GM12865 (cell line): Measurements from ENCODE around the gene PROCR.

Experiments
- DNase-seq: peaks from one replicate; pipeline ENCODE4 v3.0.0; 2010; ENCODE audit warnings: low read depth
- H3K4me3 ChIP-seq: 2 replicates; pipeline ENCODE4 v1.5.1; 2011; ENCODE audit warnings: mild to moderate bottlenecking, low read depth, low read length, control low read depth
- TF ChIP-seq, protein P1 (sequence below): IDR thresholded peaks from 2 replicates; pipeline ENCODE4 v1.5.1; 2011; ENCODE audit warnings: low read length, control low read depth, low read depth, inconsistent platforms; ENCODE audit not compliant: insufficient read depth; ENCODE audit errors: missing control alignments

The PROCR gene

DNA sequence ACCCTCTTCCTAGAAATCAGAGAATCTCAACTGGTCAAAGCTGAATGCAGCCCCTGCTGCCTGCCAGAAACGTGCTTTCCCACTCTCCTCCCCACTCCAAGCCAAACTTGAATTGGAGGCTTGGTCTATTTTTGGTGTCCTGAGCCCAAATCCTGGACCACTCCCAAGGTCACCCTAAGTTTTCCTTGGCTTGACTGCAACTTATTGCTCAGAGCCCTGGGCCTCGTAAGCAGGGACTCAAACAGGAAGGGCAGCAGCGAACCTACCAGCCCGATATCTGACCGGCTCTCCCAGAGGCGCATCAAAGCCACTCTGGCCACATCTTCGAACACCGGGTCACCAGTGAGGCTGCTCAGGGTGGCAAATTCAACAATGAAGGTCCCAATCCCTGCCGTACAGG is 37.4 kb upstream of the PROCR start:
- TF ChIP-seq, protein P1, sequence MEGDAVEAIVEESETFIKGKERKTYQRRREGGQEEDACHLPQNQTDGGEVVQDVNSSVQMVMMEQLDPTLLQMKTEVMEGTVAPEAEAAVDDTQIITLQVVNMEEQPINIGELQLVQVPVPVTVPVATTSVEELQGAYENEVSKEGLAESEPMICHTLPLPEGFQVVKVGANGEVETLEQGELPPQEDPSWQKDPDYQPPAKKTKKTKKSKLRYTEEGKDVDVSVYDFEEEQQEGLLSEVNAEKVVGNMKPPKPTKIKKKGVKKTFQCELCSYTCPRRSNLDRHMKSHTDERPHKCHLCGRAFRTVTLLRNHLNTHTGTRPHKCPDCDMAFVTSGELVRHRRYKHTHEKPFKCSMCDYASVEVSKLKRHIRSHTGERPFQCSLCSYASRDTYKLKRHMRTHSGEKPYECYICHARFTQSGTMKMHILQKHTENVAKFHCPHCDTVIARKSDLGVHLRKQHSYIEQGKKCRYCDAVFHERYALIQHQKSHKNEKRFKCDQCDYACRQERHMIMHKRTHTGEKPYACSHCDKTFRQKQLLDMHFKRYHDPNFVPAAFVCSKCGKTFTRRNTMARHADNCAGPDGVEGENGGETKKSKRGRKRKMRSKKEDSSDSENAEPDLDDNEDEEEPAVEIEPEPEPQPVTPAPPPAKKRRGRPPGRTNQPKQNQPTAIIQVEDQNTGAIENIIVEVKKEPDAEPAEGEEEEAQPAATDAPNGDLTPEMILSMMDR, result no peak
- DNase-seq, result no peak
- H3K4me3 ChIP-seq, result no peak overlapping the region

DNA sequence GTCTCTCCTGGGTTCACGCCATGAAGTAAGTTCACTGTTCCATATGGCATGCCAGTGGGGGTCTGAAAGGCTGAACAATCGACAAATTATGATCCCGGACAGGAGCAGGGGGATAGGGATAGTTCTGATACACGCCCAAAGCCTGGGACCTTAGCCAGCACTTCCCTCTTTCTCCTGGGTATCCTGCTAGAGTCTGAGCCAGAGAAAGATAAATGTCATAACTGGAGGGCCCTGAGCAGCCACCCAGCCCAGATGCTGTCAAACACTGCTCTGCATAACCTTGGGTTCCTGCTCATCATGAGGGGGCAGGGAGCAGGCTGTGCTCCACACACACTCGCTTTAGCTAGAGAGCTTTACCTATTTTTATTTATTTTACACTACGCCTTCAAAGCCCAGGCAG is 37.0 kb upstream of the PROCR start:
- TF ChIP-seq, protein P1, result no peak
- no peak for DNase-seq
- H3K4me3 ChIP-seq, result no peak overlapping the region

DNA sequence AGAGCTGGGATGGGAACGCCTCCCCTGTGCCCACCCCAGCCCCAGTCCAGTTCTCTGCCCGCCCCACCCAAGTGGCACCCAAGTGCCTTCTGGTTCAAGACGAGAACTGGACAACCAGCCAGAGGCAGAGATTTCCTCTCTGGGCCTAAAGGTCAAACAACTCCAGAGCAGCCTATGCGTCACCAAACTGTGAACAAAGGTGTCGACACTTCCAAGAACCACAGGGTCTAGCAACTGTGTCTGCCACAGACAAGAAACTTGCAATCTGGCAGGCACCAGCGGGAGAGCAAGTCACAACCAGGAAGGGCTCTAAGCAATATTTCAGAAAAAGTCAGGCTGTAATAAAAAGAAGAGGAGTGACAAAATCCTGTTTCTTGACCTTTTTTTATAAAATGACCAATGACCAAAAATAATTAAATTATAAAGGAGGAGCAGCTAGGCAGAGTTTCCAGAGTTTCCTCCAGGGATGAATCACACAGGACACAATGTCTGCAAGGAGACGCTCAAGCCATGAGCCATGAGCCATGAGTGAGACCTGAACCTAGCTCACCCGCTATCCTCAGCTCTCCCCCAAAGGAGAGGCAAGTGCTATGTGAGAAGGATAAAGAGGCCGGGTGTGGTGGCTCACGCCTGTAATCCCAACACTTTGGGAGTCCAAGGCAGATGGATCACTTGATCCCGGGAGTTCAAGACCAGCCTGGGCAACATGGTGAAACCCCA is 35.8 kb upstream of the PROCR start:
- TF ChIP-seq, protein P1, result no peak
- DNase-seq, result no peak
- H3K4me3 ChIP-seq, result no peak overlapping the region

DNA sequence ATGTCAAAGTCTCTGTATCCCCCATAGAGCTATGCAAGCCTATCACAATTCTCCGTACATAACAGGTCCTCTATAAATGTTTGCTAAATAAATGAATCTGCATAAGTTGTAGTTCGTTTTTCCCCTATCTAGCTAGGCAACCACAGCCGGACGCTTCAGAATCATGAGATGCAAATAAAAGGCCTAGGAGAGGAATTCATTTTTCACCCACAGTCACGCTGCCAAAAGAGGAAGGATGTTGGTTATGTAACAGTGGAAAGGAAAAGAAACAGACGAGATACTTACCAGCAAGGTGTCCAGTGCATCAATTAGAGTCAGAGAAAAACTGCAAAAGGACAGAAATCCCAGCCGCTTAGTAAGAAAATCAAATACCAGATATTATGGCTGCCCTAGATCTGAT is 27.2 kb upstream of the PROCR start:
- TF ChIP-seq, protein P1, result no peak
- peak; percentile 55 for DNase-seq
- H3K4me3 ChIP-seq, result no peak overlapping the region

DNA sequence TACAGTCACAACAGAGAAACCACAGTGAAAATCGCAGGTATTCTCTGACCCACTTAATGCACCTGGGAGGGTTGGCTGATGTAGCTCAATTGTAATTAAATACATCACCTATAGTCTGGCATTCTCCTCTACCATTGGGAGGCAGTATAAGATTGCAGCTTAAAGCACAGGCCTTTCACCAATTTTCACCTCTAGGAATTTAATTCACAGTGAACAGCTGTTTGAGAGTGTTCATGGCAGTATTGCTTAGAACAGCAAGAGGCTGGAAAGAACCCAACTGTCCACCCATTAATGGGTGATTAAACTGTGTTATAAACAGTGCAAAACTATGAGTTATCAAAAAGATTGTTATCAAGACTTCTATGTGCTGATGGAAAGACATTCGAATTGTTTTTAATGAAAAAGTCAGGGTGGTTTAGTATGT is 26.7 kb upstream of the PROCR start:
- TF ChIP-seq, protein P1, result peak; percentile 73
- no peak overlapping the region for H3K4me3 ChIP-seq
- peak; percentile 67 for DNase-seq

DNA sequence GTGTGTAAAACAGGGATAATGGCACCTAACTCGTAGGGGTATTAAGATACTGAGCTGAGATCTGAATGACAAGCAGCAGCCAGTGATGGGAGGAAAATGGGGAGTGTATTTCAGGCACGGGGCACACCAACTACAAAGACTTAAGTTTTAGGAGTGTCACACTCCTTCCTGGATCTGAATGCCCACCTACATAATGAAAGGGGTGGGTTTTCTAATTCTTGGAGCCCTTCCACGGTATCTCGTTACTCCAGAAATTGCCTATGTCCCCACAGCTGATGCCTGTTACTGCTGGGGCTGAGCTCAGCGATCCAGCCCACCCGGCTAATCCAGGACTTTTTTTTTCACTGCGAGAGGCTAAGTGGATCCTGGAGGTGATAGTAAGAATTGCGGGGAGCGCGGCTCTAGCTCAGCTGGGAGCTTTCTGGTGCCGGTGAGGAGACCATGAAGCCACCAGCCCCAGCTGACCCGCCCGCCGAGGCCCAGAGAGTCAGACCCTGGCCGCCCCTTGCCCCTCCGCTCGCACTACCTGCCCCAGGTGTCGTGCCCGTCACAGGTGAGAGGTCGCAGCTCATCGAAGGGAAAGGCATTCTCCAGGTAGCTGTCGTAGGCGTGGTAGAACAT is 25.5 kb upstream of the PROCR start:
- TF ChIP-seq, protein P1, result no peak
- H3K4me3 ChIP-seq, result peak overlapping the region; percentile 90
- DNase-seq, result peak; percentile 23
